Spleen (tissue), 11 donors: ENCODE data around the gene C2orf76. TPM values are rescaled to one million over a fixed set of nuclear protein-coding genes. Genes with fewer than 3 reads are reported as not detected.

Experiments
- DNase-seq: peaks from one replicate; pipeline ENCODE4 v3.0.0-alpha.2; 2020
- H3K27ac ChIP-seq, 8 donors: fragments of 200-600 bp; sonication (generic) in 7 of 8; 1 replicate in 4 of 8; 2 replicates in 4 of 8; pipeline versions ENCODE4 v1.5.0 to v1.8.0; 2016 to 2021; ENCODE audit warnings: inconsistent platforms in 4 of 8, mild to moderate bottlenecking in 4 of 8, moderate library complexity in 1 of 8
- H3K27me3 ChIP-seq, 7 donors: fragments of 200-600 bp; sonication (generic) in 6 of 7; replicated peaks in 1 of 7; 1 replicate in 4 of 7; 2 replicates in 3 of 7; pipeline versions ENCODE4 v1.5.0 to v1.8.0; 2016 to 2021; ENCODE audit warnings: inconsistent platforms in 3 of 7, mild to moderate bottlenecking in 1 of 7
- H3K36me3 ChIP-seq, 6 donors: fragments of 200-600 bp; sonication (generic) in 5 of 6; 1 replicate in 4 of 6; 2 replicates in 2 of 6; pipeline versions ENCODE4 v1.5.0 to v1.8.0; 2016 to 2021; ENCODE audit warnings: inconsistent platforms in 2 of 6
- H3K4me1 ChIP-seq, 6 donors: fragments of 200-600 bp; sonication (generic) in 5 of 6; 1 replicate in 3 of 6; 2 replicates in 3 of 6; pipeline versions ENCODE4 v1.5.0 to v1.8.0; 2016 to 2021; ENCODE audit warnings: inconsistent platforms in 3 of 6
- H3K4me3 ChIP-seq, 8 donors: fragments of 200-600 bp; sonication (generic) in 7 of 8; 1 replicate in 4 of 8; 2 replicates in 4 of 8; pipeline versions ENCODE4 v1.5.0 to v1.8.0; 2016 to 2021; ENCODE audit warnings: inconsistent platforms in 4 of 8, mild to moderate bottlenecking in 4 of 8, moderate library complexity in 2 of 8
- H3K9me3 ChIP-seq, 8 donors: fragments of 200-600 bp; sonication (generic) in 7 of 8; 1 replicate in 4 of 8; 2 replicates in 4 of 8; pipeline versions ENCODE4 v1.5.0 to v1.8.0; 2016 to 2021; ENCODE audit warnings: inconsistent platforms in 4 of 8
- CTCF ChIP-seq, 11 experiments: fragments of 200-600 bp in 7 of 11; fragments of 450-650 bp in 4 of 11; sonication (generic) in 4 of 11; IDR thresholded peaks in 8 of 11; conservative IDR thresholded peaks in 3 of 11; 1 replicate in 7 of 11; 2 replicates in 4 of 11; pipeline versions ENCODE4 v1.4.0 to v1.8.0; 2016 to 2021; ENCODE audit warnings: antibody characterized with exemption in 11 of 11, inconsistent platforms in 4 of 11, mild to moderate bottlenecking in 1 of 11
- POLR2A ChIP-seq, 3 donors: fragments of 450-650 bp; IDR thresholded peaks; one replicate each; pipeline ENCODE4 v1.5.1; 2017; ENCODE audit warnings: antibody characterized with exemption in 3 of 3, mild to moderate bottlenecking in 1 of 3
- POLR2AphosphoS5 ChIP-seq, 3 donors: sonication (generic); formaldehyde crosslinking; IDR thresholded peaks; one replicate each; pipeline ENCODE4 v1.5.1; 2017; ENCODE audit warnings: antibody characterized with exemption in 3 of 3
- WGBS, 5 donors: extraction: QIAGEN DNeasy Blood & Tissue Kit in 3 of 5; methylation state at CpG; one replicate each; pipeline versions ENCODE4 v1.1.5 to v1.1.7; 2013 to 2018; 5-methylcytosine and 5-hydroxymethylcytosine counted together
- intact Hi-C: fragments of 100-400 bp; cut with DNase I; formaldehyde crosslinking; loops from one replicate; pipeline ENCODE4 v1.15.0; 2023; ENCODE audit warnings: low total_unique reads
- polyA plus RNA-seq, 3 donors: library from polyadenylated mRNA; stranded (reverse); fragments of 200-250 nt; gene quantifications; one replicate each; pipeline ENCODE4 v1.2.1, GENCODE V29; 2013
- total RNA-seq, 7 donors: library from RNA; depleted of rRNA in 3 of 7; stranded (reverse); fragments of >200 nt in 3 of 7; fragmentation: NEBNext Ultra II Directional in 4 of 7; extraction: Animal tissue kit (Norgen Biotek cat#: 25700) in 4 of 7; gene quantifications; one replicate each; pipeline versions ENCODE4 v1.1.0 to v1.2.1, GENCODE V29; 2016 to 2021
- donor health status: healthy with polysubstance abuse.
- donor health status: DM: no; HTN: no; CAD: no; lungs with moderate emphysema.
- donor health status: DM: no; HTN: no; CAD: no.
- donor health status: Bipolar disorder and iron deficiency.
- donor health status: healthy.
- donor health status: DM: no; HTN: no; CAD: no.
- donor health status: DM: yes; HTN: yes; CAD: no.

C2orf76 gene
- total and polyA plus RNA-seq, 10 donors = 4.8 to 21.7 (median 8.2) TPM

DNA sequence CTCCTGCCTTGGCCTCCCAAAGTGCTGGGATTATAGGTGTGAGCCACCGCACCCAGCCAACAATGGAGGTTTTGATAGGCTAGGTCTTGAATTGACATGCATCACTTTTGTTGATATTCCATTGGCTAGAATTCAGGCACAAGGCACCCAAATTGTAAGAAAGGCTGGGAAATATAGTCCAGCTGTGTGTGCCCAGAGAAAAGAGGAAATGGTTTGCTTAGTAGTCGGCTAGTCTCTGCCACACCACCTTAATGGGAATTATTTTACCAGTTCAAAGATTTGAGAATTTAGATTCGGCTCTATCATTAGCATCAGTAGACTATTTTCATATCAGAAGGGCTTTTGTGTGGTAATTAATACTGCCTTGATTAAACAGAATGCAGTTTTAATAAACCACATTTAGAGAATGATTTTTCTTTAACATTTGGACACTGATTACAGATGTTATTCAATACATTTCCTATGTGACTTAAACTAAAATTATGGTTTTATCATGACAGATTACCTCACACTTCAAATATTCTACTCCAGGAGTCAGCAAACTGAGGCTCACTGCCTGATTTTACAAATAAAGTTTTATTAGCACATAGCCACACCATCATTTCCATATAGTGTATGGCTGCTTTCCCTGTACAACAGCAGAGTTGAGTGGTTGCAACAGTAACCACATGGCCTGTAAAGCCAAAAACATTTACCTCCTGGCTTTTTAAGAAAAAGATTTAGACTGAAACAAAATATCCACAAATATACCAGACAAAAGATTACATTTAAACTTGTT, 27.5 kb upstream of the C2orf76 start:
- TF ChIP-seq CTCF (IDR thresholded peaks at IDR 0.05 in 8 of 11, conservative IDR thresholded peaks at IDR 0.05 in 3 of 11) (no peak), POLR2AphosphoS5 (IDR thresholded peaks at IDR 0.05) (no peak), POLR2A (IDR thresholded peaks at IDR 0.05) (no peak)
- DNase-seq = no peak
- Histone ChIP-seq H3K27me3 (peaks cover 0 to 5% (median 0%) of the 10 kb centered on the region in 7 donors), H3K36me3 (no peaks in the 10 kb centered on the region), H3K27ac (no peak overlapping the region), H3K9me3 (no peaks in the 10 kb centered on the region), H3K4me3 (no peak overlapping the region), H3K4me1 (peaks cover 0 to 10% (median 0%) of the 10 kb centered on the region in 6 donors)
- intact Hi-C loops = no loop called here
- WGBS, 5 donors = 70 to 81% (median 75%) methylated on average over 3 of the region's 3 CpGs

DNA sequence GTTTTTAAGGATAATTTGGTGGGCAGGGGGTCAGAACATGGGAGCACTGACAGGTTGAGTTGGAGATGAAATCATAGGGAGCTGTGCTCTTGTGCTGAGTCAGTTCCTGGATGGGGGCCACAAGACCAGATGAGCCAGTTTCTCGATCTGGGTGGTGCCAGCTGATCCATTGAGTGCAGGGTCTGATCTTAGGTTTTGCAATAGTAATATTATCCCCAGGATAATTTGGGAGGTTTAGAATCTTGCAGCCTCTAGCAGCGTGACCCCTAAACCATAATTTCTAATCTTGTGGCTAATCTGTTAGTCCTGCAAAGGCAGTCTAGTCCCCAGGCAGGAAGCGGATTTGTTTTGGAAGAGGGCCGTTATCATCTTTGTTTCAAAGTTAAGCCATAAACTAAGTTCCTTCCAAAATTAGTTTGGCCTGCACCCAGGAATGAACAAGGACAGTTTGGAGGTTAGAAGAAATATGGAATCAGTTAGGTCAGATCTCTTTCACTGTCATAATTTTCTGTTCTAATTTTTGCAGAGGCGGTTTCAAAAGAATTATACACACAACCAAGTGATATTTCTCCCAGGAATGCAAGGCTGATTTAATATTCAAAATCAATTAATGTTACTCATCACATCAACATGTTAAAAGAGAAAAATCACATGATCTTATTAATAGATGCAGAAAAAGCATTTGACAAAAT, 23.1 kb upstream of the C2orf76 start:
- no peak for DNase-seq
- Histone ChIP-seq H3K4me1 (peaks cover 0 to 23% (median 9%) of the 10 kb centered on the region in 6 donors), H3K27me3 (no peaks in the 10 kb centered on the region), H3K27ac (no peak overlapping the region), H3K36me3 (no peaks in the 10 kb centered on the region), H3K4me3 (no peak overlapping the region), H3K9me3 (no peaks in the 10 kb centered on the region)
- intact Hi-C loops = no loop called here
- WGBS, 5 donors = 28 to 39% (median 34%) methylated on average over 5 of the region's 5 CpGs
- TF ChIP-seq POLR2AphosphoS5 (IDR thresholded peaks at IDR 0.05) (no peak), POLR2A (IDR thresholded peaks at IDR 0.05) (no peak), CTCF (IDR thresholded peaks at IDR 0.05 in 8 of 11, conservative IDR thresholded peaks at IDR 0.05 in 3 of 11) (no peak)

DNA sequence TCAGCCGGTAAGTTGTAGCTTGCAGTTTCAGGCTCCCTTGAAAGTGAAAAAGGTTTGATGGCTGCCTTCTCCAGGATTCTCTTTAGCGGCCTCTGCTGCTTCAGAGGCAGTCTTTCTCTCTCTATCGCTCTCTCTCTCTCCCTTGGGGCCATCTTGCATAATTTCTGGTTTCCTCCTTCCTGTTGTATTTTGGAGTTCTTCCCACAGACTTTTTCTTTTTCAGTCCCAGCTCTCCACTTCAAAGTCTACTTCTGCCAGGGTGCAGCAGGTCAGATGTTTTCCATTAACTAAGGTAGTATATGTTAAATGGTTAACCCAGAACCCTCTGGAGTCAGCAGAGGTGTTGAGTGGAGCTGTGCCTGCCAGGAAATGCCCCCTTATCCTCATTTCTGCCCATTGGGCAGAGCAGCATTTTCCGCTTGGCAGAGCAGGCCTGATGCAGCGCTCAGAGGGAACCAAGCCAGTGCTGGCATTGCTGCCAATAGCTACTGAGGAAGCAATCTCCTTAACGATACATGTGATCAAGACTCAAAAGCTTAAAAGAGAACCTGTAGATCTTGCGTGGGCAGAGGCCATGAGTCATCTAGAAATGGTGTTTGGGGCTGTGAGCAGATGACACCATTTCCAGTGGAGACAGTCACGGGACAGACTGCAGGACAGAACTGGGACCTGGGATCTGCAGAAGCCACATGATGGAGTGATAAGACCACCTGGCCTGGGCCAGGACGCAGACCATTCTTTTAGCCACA, 20.9 kb upstream of the C2orf76 start:
- Histone ChIP-seq H3K9me3 (no peaks in the 10 kb centered on the region), H3K27me3 (no peaks in the 10 kb centered on the region), H3K27ac (peak overlapping the region in 2 of 8 donors; percentile 11 to 23), H3K4me3 (no peak overlapping the region), H3K4me1 (peaks cover 0 to 23% (median 9%) of the 10 kb centered on the region in 6 donors), H3K36me3 (no peaks in the 10 kb centered on the region)
- 25 to 42% (median 37%) methylated on average over 9 of the region's 9 CpGs for WGBS, 5 donors
- TF ChIP-seq POLR2A (IDR thresholded peaks at IDR 0.05) = no peak
- no peak for TF ChIP-seq POLR2AphosphoS5 (IDR thresholded peaks at IDR 0.05)
- TF ChIP-seq CTCF (IDR thresholded peaks at IDR 0.05 in 8 of 11, conservative IDR thresholded peaks at IDR 0.05 in 3 of 11) = no peak
- no peak for DNase-seq
- intact Hi-C loops = no loop called here
